SK-N-DZ (cell line): ENCODE measurements around the gene TBC1D22A.

Source experiments
- DNase-seq: peaks from one replicate; pipeline ENCODE4 v3.0.0-alpha.2; 2015; ENCODE audit warnings: low spot score

Gene TBC1D22A

DNA sequence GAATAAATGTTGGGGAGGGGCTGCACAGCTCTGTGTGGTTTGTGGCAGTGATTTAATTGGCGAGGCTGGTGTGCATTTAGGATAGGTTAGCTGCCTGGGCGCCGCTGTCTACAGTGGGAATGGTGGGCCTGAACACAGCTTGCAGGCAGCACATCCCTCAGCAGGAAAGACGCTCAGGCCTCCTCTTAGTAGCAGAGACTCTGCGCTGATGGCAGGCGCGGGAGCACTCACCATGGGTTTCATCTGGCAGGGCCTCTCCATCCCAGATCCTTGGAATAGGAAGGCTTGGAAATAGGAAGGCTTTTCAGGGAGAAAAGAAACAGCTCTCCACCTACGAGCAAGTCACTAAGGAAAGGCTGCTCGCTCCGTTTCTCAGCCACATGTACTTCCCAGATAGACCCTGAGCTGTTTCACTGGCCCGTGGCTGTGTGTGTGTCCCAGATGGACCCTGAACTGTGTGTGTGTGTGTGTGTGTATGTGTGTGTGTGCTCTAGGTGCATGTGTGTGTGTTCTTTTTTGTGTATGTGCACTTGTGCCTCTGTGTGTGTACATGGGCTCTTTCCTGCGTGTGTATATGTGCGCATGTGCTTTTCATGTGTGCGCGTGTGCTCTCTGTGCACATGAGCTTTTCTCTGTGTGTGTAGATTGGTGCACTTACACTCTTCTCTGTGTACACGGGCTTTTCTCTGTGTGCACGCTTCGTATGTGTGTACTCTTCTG, 144.0 kb downstream of the TBC1D22A start:
- DNase-seq = no peak

DNA sequence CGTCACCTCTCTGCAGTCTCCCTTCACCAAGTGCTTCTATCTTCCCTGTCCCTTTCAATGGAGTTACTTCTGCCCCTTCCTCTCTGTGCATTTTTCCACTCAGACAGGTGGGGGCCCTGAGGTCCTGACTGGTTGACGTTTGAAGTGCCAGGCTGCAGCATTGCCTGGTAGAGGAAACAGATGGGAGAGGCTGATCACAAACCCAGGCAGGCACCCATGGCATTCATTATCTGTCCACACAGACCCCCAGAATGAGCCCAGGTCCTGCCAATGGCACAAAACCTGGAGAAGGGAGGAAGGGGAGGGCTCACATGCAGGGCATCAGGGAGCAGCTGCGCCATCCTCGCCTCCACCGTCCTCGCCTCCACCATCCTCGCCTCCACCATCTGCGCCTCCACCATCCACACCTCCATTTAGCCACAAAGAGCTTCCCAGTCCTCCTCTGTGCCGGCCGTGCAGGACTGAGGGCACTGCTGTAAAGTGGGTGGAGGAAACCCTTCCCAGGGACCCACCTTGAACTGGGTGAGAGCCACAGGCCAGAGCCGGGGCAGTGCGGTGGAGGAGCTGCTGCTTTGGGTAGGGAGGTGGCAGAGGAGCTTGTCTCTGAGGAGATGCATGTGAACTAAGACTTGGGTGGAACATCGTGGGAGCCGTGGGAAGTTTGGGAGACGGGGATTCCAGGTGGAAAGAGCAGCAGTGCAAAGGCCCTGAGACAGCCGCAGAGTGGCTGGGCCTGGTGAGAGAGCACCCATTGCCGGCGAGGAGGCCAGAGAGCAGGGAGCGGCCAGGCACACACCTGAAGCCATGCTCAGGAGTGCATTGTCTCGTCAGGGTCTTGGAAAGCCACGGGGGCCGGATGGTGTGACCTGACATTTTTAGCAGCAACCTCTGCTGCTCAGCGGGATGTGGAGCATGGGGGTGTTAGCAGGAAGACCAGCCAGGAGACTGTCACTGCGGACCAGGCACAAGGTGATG, 145.1 kb downstream of the TBC1D22A start:
- DNase-seq = no peak

DNA sequence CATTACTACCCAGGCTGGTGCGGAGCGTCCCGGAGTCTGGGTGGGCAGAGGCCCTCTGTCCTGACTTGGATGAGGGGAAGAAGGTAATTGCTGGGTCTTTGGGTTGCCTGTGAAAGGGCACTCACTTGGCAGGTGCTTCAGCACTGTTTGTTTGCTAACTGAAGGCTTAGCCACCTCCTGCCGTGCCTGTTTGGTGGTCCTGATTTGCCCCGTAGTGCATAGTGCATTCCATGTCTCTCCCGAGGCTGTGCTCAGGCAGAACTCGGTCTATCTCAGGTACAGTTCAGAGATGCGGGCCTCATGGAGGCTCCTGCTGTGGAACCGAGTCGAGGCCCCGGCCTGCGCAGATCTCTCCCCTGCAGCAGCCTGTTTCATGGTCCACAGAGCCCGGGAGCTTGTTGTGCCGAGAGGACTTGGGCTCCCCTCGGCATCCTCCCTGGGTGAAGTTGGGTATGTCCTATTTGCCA, 146.2 kb downstream of the TBC1D22A start:
- no peak for DNase-seq

DNA sequence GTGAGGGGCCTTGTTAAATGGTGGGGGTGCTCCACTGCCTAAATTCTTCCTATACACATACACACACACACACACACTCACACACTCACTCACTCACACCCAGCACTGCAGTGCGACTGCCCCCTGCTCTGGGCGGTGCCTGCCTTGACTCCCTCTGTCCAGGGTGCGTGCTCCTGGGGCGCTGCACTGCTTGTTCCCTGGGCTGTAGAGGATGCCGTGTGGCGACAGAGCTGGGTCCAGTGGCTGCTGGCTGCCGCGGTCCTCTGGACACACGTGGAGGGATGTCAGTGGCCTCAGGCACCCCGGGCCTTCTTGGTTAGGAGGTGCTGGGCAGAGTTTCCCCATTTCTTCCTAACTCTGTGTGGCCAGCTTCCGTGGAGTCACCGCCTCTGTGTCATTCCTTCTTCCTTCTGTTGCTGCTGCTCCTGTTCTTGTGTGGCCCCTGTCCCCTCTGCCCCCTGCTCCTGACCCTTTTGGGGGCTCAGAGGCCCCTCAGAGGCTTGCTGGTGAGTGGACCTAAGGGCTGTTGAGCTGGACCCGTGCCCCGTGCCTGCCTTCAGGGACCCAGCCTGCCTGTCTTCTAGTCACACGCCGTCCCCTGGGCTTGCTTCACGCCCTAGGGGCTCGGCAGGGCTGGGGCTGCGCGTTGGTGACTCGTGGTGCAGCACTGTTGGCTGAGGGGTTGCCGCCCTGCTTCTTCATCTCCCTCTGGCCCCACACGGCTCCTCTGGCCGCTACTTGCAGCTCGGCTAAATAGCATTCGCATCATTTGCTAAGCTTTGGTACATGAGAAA, 147.0 kb downstream of the TBC1D22A start:
- DNase-seq = no peak

DNA sequence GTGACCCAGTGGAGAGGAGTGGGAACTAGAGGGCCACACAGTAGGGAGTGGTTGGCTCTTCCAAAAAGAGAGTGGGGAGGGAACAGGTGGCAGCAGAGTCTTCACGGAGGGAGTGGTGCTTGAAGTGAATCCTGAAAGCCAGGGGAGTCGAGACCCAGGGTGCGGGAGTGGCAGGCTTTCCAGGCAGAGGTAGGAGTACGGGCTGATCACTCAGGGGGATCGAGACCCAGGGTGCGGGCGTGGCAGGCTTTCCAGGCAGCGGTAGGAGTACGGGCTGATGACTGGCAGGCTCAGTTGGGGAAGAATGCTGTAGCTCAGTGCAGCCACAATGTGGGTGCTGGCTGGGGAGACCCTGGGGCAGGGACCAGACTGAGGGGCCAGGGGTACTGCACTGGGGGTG, 148.2 kb downstream of the TBC1D22A start:
- no peak for DNase-seq

DNA sequence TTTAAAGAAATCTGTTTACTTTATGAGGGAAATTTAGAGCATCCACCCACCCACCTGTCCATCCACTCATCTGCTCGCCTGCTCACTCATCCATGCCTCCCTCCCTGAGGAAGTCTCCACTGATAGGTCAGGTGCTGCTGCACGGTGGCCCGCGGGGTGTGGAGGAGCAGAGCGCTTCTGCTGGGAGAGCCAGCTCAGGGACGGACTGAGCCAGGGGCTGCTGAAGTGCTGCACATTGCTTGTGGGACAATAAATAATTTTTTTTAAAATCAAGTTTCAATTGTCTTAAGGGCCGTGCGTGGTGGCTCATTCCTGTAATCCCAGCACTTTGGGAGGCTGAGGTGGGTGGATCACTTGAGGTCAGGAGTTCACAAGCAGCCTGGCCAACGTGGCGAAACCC, 148.9 kb downstream of the TBC1D22A start:
- DNase-seq = no peak

DNA sequence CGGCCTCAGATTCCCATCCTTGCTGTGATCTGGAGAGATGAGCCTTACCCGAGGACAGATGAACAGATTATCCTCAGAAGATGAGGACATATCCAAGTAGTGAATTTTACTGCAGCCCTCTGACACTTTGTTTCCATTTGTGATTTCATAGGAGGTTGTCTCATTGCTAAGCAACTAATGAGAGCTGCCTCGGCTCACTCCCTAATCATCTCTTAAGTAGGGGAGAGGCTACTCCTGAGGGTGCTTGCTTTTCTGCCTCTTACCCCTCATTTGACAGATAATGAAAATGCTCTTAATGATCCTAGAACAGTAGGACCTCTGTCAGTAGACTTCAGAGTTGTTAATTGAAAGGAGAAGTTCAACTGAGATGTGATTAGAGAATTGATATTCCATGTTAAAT, 150.9 kb downstream of the TBC1D22A start:
- DNase-seq = no peak

DNA sequence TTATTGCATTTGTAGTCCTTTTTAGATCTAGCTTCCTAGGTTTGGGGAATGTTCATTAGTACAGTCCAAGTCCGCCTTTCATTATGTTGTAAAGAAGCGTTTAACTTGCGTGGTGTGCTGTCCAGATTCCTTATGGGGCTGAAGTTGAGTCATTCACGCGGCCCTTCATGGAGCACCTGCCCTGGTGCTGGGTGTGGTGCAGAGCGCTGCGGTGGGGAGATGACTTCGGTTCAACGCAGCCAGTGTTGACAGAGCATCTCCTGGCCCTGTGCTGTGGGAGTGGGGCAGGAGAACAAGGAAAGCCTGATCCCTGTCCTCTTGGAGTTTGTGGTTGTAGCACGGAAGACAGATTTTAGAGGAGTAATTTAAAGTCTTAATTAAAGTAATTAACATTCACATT, 152.0 kb downstream of the TBC1D22A start:
- DNase-seq = no peak

DNA sequence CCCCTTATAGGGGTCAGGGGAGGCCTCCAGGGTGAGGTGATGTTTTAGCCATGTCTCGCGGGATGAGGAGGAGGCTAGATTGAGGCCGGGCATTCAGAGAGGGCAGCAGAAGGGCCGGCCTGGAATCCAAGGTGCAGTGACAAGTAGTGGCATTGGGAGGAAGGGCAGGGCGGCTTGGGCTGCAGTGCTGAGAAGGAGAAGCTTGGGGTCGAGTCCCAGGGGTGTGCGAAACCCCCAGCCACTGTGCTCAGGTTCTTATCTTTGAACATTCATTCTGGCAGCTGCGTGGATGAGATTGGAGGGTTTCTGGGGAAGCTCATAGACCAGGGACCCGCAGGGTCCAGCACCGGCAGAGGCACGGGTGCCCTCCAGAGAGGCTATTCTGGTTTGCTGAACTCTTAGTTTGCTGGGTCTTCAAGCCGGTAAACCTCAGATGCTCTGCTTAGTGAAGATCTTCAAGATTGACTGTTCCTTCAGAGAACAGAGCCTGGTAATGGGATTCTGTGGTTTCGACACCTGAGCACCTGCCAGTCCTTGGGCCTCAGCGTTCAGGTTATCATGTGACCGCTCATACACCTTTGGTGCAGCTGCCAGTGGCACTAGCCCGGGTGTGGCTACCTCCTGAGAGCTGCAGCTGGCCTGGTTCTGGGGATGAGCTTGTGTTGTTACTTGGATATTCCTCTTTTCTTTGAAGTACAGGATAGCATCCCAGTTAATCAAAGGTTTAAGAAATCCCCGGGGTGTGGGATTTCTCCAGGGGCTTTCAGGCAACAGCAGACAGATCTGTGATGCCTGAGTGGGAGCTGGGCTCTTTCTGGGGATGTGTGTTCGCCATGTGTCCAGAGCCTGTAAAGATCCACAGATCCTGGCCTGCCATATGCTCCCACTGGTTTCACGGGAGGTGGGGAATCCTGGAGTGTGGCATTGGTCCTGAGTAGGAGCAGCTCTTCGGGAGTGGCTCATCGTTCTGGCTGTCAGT, 152.8 kb downstream of the TBC1D22A start:
- no peak for DNase-seq

DNA sequence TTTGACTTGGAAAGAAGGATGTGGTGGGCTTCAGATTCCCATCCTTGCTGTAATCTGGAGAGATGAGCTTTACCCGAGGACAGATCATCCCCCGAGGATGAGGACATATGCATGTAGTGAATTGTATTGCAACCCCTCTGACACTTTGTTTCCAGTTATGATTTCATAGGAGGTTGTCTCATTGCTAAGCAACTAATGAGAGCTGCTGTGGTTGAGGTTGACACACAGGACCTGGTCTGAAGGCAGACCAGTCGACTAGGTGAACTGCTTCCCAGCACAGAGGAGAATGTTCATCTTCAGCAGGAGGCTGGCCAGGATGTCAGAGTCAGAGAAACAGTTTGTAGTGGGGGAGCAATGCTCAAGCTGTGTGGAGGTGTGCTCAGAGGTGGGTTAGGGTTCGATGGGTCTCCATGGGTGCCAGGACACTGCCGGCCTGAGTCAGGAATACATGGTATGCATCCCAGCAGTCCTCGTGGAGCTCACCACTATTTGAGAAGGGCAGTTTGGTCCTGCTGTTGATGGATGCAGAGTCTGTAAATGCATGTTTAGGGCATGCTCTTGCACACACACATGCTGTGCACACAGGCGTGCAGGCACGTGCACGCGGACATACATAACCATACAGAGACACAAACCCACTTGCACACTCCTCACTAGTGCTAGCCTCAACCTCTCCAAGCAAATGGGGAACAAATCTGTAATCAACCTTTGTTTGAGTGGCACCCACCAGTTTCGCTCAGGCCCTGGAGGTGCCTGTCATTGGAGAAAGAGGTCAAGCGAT, 153.7 kb downstream of the TBC1D22A start:
- DNase-seq = no peak

DNA sequence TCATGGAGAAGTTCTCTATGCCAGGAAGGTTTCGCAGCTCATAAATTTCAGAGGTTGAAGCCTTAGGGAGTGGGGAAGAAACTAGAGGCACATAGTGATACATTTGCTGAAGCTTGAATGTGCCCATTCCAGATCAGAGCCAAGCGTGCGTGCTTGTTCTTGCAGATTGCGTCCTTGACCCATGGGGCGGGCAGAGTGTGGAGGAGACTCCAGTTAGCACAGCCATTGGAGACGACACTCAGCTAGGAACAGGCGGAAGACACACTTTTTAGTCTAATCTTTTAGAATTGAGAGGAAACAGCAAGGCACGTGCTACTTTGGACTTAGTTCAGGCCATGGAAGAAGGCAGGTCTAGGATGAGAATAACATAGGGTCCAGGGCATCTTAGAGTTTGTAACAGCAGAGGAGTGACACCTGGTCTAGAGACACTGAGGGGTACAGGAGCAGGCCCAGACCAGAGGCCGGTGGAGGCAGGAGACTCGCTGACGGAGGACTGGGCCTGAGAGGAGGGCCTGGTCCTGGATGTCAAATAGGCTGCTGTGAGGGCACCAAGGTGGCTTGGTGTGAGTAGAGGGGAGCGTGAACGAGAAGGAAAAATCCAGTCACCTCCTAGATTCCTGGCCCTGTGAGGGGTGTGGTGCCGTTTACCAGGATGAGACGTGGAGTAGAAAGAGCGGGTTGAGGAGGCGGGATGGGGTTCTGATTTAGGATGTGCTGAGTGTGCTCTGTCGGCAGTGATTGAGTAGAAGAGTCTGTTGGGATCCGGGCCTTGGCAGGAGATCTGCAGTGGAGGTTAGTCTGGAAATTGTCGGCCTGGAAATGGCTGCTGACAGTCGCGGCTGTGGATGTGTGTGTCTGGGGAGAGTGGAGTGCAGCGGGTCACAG, 154.7 kb downstream of the TBC1D22A start:
- no peak for DNase-seq

DNA sequence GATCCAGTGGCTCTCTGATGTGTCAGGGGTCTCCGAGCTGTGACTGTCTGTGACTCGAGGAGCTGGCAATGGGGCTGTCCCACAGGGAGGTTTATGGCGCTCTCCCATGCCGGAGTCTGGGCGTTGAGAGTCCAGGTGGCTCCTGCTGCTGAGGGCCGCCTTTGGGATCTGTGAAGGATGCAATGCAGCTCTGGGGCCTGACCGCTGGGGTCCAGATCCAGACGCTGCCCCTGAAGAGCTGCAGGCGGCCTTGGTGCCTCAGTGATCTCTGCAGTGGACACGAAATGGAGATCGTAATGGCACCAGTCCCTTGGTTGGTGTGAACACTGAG, 155.3 kb downstream of the TBC1D22A start:
- no peak for DNase-seq

DNA sequence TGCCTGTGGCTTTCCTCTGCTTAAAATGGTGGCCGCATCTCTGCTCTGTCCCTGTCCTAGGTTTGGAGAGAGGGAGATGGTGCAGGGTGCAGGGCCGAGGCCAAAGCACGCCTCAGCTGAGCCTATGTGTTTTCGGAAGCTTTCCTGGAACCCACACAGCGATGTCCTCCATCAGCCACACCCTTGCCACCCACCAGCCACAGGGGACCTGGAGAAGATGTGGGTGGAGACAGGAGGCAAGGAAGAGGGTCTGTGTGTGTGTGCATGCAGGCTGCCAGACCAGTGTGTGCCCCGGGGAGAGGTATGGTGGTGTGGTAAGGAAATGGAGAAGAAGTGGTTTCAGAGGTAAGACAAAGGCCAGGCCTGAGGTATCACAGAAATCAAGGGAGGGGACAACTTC, 155.7 kb downstream of the TBC1D22A start:
- DNase-seq = no peak

DNA sequence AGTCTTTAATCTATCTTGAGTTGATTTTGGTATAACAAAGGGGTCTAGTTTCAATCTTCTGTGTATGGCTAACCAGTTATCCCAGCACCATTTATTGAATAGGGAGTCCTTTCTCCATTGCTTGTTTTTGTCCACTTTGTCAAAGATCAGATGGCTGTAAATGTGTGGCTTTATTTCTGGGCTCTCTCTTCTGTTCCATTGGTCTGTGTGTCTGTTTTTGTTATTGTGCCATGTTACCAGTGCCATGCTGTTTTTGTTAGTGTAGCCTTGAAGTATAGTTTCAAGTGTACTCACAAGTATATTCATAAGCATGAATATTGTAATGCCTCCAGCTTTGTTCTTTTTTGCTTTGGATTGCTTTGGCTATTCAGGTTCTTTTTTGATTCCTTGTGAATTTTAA, 159.6 kb downstream of the TBC1D22A start:
- DNase-seq = no peak

DNA sequence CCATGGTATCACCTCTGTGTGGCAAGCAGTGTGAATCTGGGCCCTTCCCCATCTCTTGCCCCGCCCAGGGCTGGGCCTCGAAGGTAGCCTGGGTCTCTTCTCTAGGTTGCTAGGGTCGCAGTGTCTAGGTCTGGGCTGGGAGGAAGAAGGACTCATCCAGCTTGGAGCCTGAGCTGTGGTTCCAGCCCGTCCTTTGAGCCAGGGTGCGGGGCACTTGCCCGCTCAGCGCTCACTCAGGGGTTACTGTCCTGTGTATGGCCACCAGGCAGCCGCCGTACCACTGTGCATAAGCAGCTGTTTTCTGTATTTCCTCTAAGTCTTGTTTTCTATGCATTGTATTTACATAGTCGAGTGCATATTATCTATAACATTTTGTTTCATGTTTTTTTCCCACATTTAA, 160.9 kb downstream of the TBC1D22A start:
- no peak for DNase-seq

DNA sequence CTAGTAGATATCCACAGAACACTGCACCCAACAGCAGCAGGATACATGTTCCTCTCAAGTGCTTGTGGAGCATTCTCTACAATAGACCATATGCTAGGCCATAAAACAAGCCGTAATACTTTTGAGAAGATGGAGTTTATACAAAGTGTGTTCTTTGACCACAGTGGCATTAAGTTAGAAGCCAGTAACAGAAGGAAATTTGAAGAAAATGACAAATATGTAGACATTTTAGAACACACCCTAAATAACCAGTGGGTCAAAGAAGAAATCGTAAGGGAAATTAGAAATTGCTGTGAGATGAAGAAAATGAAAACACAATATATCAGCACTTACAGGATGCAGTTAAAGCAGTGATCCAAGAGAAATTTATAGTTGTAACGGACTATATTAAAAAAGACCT, 163.4 kb downstream of the TBC1D22A start:
- DNase-seq = no peak

DNA sequence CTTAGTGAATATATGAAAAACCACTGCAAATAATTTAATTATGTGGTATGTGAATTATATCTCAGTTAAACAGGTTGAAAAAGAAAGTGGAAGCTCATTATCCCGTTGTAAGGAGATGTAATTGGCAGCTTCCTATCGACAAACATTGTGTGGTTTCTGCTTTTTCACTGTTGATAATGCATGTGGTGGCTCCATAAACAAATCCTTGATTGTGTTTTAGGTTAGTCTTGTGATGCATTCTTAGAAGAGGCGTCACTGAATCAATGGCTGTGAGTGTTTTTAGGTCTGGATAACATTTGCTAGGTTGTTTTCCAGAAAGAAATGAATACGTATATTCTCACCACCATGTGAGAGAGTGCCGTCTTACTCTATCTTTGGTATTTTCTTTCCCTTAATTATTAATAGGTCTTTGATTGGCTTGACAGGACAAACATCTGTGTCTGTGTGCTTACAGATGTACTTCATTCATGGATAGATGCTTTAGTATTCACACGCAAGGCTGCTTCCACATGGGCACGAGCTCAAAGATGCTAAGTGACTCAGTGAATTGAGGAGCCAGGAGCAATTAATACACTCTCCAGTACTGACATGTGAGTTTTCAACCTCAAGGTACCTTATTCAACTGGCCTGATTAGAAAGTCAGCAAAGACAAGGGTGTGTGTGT, 166.7 kb downstream of the TBC1D22A start:
- DNase-seq = no peak

DNA sequence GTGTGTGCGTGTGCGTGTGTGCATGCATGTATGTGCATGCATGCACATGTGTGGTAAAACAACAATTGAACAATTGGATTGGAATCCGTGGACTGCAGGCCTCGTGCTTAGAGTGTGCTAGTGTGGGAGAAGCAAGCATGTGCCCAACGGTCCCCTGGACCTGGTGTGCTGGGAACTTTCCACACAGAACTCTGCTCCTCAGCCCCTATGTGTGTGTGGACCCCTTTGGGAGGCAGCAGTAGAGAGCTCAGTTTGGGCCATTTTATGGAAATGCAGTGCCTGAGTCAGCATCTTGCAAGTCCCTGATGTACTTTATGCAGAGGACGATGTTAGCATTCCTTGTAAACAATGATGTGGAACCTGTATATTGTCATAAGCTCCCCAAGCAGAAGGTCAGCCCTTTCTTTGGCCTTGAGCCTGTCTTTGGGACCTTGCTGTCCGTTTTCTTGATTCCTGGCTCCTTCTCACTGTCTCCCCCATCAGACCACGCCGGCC, 167.3 kb downstream of the TBC1D22A start:
- DNase-seq = no peak
